Upper lobe of right lung (tissue), 1 donor: ENCODE measurements around the gene MRPL32. TPM values are rescaled to one million over a fixed set of nuclear protein-coding genes. Genes with fewer than 3 reads are reported as not detected.

Experiments
- ATAC-seq: fragments of 200-7000 bp; cut with Tn5 transposase; one replicate; pipeline ENCODE4 v1.9.1; 2020; ENCODE audit warnings: mild to moderate bottlenecking, moderate library complexity
- DNase-seq: peaks from one replicate; pipeline ENCODE4 v3.0.0-alpha.2; 2020
- H3K27ac ChIP-seq: fragments of 200-600 bp; one replicate; pipeline ENCODE4 v1.8.0; 2022
- H3K27me3 ChIP-seq: fragments of 200-600 bp; one replicate; pipeline ENCODE4 v1.8.0; 2022; ENCODE audit warnings: mild to moderate bottlenecking
- H3K36me3 ChIP-seq: fragments of 200-600 bp; one replicate; pipeline ENCODE4 v1.8.0; 2022
- H3K4me1 ChIP-seq: fragments of 200-600 bp; one replicate; pipeline ENCODE4 v1.8.0; 2022
- H3K4me3 ChIP-seq: fragments of 200-600 bp; one replicate; pipeline ENCODE4 v1.8.0; 2022; ENCODE audit warnings: mild to moderate bottlenecking
- H3K9me3 ChIP-seq: fragments of 200-600 bp; one replicate; pipeline ENCODE4 v1.8.0; 2022
- CTCF ChIP-seq: fragments of 200-600 bp; IDR thresholded peaks from one replicate; pipeline ENCODE4 v1.8.0; 2022; ENCODE audit warnings: antibody characterized with exemption
- intact Hi-C: fragments of 100-400 bp; cut with DNase I; formaldehyde crosslinking; loops from one replicate; pipeline ENCODE4 v1.11.0; 2022
- total RNA-seq: library from RNA; stranded (reverse); fragmentation: NEBNext Ultra II Directional; extraction: Animal tissue kit (Norgen Biotek cat#: 25700); gene quantifications from one replicate; pipeline ENCODE4 v1.2.1, GENCODE V29; 2021
- donor health status: DM: no; HTN: yes; CAD: no; lungs with severe emphysema.

Gene MRPL32
- total RNA-seq, 1 donor from 2014 or later, result 44.8 TPM

- DNase-seq (no peak), ATAC-seq (no peak)
- H3K4me3 ChIP-seq, result no peak overlapping the region
- H3K27me3 ChIP-seq, result no peaks in the 10 kb centered on the region
- intact Hi-C loops, result no loop called here
- no peaks in the 10 kb centered on the region for H3K36me3 ChIP-seq
- TF ChIP-seq CTCF, result no peak
- no peak overlapping the region for H3K27ac ChIP-seq
- H3K4me1 ChIP-seq, result no peaks in the 10 kb centered on the region
- H3K9me3 ChIP-seq, result no peaks in the 10 kb centered on the region
These were observed 27.4 kb downstream of the MRPL32 start for GRCh38 chr7:42959549-42959948.

- no peak overlapping the region for H3K27ac ChIP-seq
- no peaks in the 10 kb centered on the region for H3K9me3 ChIP-seq
- TF ChIP-seq CTCF, result no peak
- no peaks in the 10 kb centered on the region for H3K4me1 ChIP-seq
- DNase-seq (no peak), ATAC-seq (no peak)
- intact Hi-C loops, result no loop called here
- H3K4me3 ChIP-seq, result no peak overlapping the region
- H3K27me3 ChIP-seq, result no peaks in the 10 kb centered on the region
- H3K36me3 ChIP-seq, result no peaks in the 10 kb centered on the region
These were observed 28.6 kb downstream of the MRPL32 start for GRCh38 chr7:42960762-42961161.

DNA sequence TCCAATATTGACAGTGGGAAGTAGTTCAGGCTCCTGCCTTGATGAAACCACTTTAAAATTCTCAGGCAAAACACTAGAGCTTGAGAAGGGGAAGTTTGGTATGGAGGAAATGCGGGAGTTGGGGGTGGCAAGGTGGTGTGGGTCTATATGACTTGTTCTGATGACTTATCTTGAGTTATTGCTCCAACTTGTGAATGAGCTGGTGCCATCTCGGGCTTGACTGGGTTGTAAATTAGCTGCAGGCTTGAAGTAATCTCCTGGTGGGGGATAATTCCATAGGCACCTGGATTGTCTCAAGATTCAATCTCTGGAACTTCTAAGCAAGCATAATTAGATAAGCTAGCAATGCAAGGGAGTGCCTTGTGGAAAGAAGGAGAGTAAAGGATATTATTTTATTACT lies 29.0 kb downstream of the MRPL32 start:
- no peak overlapping the region for H3K4me3 ChIP-seq
- DNase-seq, result no peak

DNA sequence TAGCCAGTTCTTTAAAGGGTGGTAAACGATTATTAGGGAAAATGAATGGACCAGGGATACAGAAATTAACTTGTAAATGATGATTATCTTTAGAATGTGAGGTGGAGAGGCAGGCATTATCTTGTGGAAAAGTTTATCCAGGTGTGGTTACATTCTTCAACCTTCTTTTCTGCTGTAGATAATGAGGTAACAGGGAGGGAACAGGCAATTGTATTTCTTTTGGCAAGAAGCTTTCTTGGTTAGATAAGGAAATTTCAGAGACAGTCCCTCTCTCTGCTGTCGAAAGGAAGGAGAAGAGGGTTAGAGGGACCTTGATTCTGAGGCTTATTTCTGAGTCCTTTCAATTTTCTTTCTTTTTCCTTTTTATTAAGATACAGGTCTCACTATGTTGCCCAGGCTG lies 32.1 kb downstream of the MRPL32 start:
- no peak overlapping the region for H3K27ac ChIP-seq
- DNase-seq, result no peak

More for the DNA sequence above, 29.0 kb downstream of the MRPL32 start:
- Histone ChIP-seq H3K4me1 (no peaks in the 10 kb centered on the region), H3K9me3 (no peaks in the 10 kb centered on the region), H3K27ac (no peak overlapping the region), H3K36me3 (no peaks in the 10 kb centered on the region), H3K27me3 (no peaks in the 10 kb centered on the region)
- ATAC-seq, result no peak
- no peak for TF ChIP-seq CTCF
- intact Hi-C loops, result no loop called here

GRCh38 chr7:42964849-42965805 lies 33.0 kb downstream of the MRPL32 start:
- no peak overlapping the region for H3K4me3 ChIP-seq
- H3K4me1 ChIP-seq, result no peaks in the 10 kb centered on the region
- H3K27ac ChIP-seq, result no peak overlapping the region
- ATAC-seq, result no peak
- H3K36me3 ChIP-seq, result no peaks in the 10 kb centered on the region
- no peak for TF ChIP-seq CTCF
- no peaks in the 10 kb centered on the region for H3K9me3 ChIP-seq
- intact Hi-C loops, result no loop called here
- no peak for DNase-seq
- no peaks in the 10 kb centered on the region for H3K27me3 ChIP-seq

More for the DNA sequence above, 32.1 kb downstream of the MRPL32 start:
- no peak for ATAC-seq
- H3K9me3 ChIP-seq, result no peaks in the 10 kb centered on the region
- intact Hi-C loops, result no loop called here
- TF ChIP-seq CTCF, result no peak
- H3K4me1 ChIP-seq, result no peaks in the 10 kb centered on the region
- H3K4me3 ChIP-seq, result no peak overlapping the region
- no peaks in the 10 kb centered on the region for H3K27me3 ChIP-seq
- H3K36me3 ChIP-seq, result no peaks in the 10 kb centered on the region
